ENCODE data around the gene CCNK. TPM values are rescaled to one million over a fixed set of nuclear protein-coding genes. Genes with fewer than 3 reads are reported as not detected.

Gene CCNK
- total RNA-seq, 4 donors from 2014 or later, result 16.5 to 29.1 (median 21.4) TPM

DNA sequence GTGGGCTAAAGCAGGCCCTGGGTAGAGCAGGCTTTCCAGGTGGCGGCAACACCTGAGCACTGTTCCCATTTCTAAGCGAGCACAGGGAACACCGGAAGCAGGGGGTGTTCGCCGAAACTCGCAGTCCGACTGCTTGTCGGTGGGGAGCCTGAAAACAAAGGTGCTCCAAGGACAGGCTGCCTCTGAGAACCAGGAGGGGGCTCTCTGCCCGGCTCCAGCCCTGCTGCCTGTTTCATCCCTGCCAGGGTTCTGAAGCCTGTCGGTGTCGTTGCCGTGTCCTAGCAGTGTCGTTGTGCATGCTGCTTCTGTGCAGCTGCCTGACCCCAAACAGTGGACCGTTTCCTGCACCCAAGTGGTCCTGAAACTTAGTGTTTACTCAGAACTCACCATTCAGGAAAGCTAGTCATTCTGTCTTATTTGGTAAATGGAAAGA, 21.8 kb downstream of the CCNK start:
- no peaks in the 10 kb centered on the region for H3K27me3 ChIP-seq
- DNase-seq (ENCODE audit: low spot score in 2 of 2), result no peak
- H3K9me3 ChIP-seq, result no peaks in the 10 kb centered on the region
- WGBS, 2 donors, result 78 to 84% methylated on average over 12 to 13 of the region's 14 CpGs
- H3K27ac ChIP-seq, result no peak overlapping the region
- TF ChIP-seq EP300 (IDR thresholded peaks at IDR 0.05), result no peak
- TF ChIP-seq, protein P1, sequence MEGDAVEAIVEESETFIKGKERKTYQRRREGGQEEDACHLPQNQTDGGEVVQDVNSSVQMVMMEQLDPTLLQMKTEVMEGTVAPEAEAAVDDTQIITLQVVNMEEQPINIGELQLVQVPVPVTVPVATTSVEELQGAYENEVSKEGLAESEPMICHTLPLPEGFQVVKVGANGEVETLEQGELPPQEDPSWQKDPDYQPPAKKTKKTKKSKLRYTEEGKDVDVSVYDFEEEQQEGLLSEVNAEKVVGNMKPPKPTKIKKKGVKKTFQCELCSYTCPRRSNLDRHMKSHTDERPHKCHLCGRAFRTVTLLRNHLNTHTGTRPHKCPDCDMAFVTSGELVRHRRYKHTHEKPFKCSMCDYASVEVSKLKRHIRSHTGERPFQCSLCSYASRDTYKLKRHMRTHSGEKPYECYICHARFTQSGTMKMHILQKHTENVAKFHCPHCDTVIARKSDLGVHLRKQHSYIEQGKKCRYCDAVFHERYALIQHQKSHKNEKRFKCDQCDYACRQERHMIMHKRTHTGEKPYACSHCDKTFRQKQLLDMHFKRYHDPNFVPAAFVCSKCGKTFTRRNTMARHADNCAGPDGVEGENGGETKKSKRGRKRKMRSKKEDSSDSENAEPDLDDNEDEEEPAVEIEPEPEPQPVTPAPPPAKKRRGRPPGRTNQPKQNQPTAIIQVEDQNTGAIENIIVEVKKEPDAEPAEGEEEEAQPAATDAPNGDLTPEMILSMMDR (IDR thresholded peaks at IDR 0.05), result no peak
- TF ChIP-seq POLR2A (IDR thresholded peaks at IDR 0.05), result no peak
- peaks cover 4 to 83% (median 29%) of the 10 kb centered on the region in 3 donors for H3K36me3 ChIP-seq
- no peak overlapping the region for H3K4me3 ChIP-seq
- no peaks in the 10 kb centered on the region for H3K4me1 ChIP-seq

DNA sequence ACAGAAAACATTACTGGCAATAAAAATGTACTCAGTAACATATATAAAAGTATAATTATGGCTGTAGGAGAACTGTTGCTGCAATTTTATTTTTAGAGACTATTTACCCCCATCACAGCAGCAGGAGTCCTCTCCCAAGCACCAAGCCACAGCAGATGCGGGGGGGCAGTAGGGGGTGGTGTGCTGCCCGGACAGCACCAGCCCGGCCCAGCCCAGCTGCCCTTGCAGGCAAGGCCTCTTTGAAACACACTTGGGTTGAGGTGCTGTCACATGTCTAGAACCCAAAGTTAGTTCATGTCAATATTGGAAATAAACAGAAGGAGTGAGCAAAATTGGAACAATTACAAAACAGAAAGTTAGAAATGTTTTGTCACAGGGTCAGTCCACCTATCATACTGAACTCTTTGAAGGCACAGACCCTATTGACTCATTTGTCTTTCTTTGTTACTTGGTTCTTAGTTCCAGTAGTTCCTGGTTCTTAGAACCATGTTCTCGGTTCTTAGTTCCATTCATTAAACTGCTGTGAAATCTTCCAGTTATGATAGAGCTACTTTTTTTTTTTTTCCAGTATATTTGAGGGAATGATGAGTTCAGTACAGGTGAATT, 22.7 kb downstream of the CCNK start:
- H3K4me1 ChIP-seq, result no peaks in the 10 kb centered on the region
- no peaks in the 10 kb centered on the region for H3K27me3 ChIP-seq
- no peak overlapping the region for H3K27ac ChIP-seq
- no peak for DNase-seq (ENCODE audit: low spot score in 2 of 2)
- H3K4me3 ChIP-seq, result no peak overlapping the region
- TF ChIP-seq EP300 (IDR thresholded peaks at IDR 0.05) (no peak), POLR2A (IDR thresholded peaks at IDR 0.05) (no peak)
- TF ChIP-seq, protein P1 (IDR thresholded peaks at IDR 0.05), result no peak
- WGBS, 2 donors, result 88 to 92% methylated on average over 4 of the region's 4 CpGs
- H3K36me3 ChIP-seq, result peaks cover 4 to 84% (median 31%) of the 10 kb centered on the region in 3 donors
- H3K9me3 ChIP-seq, result no peaks in the 10 kb centered on the region

- no peak for TF ChIP-seq POLR2A (IDR thresholded peaks at IDR 0.05)
- TF ChIP-seq, protein P1 (IDR thresholded peaks at IDR 0.05), result no peak
- no peak for TF ChIP-seq EP300 (IDR thresholded peaks at IDR 0.05)
- no peak for DNase-seq (ENCODE audit: low spot score in 2 of 2)
- H3K36me3 ChIP-seq, result peaks cover 4 to 96% (median 31%) of the 10 kb centered on the region in 3 donors
- no peak overlapping the region for H3K4me3 ChIP-seq
- no peak overlapping the region for H3K27ac ChIP-seq
- H3K9me3 ChIP-seq, result no peaks in the 10 kb centered on the region
- WGBS, 2 donors, result 85 to 88% methylated on average over 5 of the region's 5 CpGs
- peaks cover 0 to 6% (median 0%) of the 10 kb centered on the region in 4 donors for H3K4me1 ChIP-seq
- no peaks in the 10 kb centered on the region for H3K27me3 ChIP-seq
These were observed 23.9 kb downstream of the CCNK start for GRCh38 chr14:99505089-99505488.

DNA sequence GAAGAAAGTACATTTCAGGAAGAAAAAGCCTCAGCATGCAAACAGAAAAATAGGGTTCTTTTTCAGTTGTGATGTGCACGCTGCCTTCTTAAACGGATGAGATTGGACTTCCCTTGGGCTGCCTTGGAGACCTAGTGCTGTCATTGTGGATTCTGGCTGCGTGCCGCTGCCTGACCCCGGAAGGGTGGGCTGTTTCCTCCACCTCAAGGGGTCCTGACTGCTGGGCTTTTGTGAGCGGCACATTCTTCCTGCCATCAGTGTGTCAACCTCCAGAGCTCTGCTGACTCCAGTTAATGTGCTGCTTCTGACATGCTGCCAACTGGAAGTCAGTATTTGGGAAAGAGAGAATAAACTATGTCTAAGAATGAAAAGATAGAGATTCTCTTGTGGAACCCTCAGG, 25.1 kb downstream of the CCNK start:
- DNase-seq (ENCODE audit: low spot score in 2 of 2), result no peak
- TF ChIP-seq, protein P1 (IDR thresholded peaks at IDR 0.05), result no peak
- TF ChIP-seq EP300 (IDR thresholded peaks at IDR 0.05), result no peak
- peaks cover 4 to 90% (median 31%) of the 10 kb centered on the region in 3 donors for H3K36me3 ChIP-seq
- H3K4me1 ChIP-seq, result peaks cover 0 to 17% (median 8%) of the 10 kb centered on the region in 4 donors
- H3K27ac ChIP-seq, result no peak overlapping the region
- no peaks in the 10 kb centered on the region for H3K9me3 ChIP-seq
- no peaks in the 10 kb centered on the region for H3K27me3 ChIP-seq
- no peak overlapping the region for H3K4me3 ChIP-seq
- 90 to 91% methylated on average over 6 of the region's 6 CpGs for WGBS, 2 donors

DNA sequence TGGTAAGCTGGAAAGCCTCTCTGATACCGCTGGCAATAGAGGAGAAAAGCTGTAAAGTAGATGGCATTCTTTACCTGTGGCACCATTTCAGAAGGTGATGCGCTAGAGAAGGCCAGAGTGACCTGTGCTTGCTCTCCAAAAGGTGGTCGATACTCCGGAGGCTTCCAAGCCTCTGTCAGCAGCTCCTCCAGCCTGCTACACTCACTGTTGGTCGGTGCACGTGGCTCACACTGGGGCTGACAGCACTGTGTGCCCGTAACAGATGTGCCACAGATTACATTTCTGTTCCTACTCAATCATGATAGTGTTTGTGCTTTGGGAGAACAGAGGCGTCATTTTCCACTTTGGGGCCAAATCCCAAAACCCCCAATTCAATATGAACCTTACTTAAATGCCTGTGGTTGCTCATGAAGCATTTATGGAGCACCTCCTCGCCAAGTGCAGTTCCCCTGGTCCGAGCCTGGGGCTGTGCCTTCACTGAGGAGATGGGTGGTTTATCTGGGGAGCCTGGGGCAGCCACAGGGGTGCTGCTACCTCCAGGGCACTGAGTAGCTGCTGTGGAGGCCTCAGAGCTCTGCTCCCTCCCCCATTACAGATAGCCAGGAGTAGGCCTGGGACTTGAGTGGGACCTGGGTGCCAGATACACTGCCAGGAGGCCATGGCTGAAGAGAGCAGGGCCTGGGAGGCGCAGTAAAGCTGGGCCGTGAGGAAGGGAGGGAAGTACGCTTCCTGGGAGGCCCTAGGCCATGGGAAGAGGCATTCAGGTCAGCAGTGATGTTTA, 26.8 kb downstream of the CCNK start:
- Histone ChIP-seq H3K27ac (no peak overlapping the region), H3K4me1 (peaks cover 0 to 33% (median 14%) of the 10 kb centered on the region in 4 donors), H3K9me3 (no peaks in the 10 kb centered on the region), H3K36me3 (peaks cover 0 to 79% (median 27%) of the 10 kb centered on the region in 3 donors), H3K4me3 (no peak overlapping the region), H3K27me3 (no peaks in the 10 kb centered on the region)
- 93 to 95% methylated on average over 13 of the region's 13 CpGs for WGBS, 2 donors
- TF ChIP-seq POLR2A (IDR thresholded peaks at IDR 0.05) (no peak), EP300 (IDR thresholded peaks at IDR 0.05) (no peak)
- DNase-seq (ENCODE audit: low spot score in 2 of 2), result no peak

All from tibial nerve (tissue), 4 donors.